Testis (tissue), 2 donors: ENCODE results near the gene RAB11A.

ENCODE experiments used
- CTCF ChIP-seq, 3 experiments: fragments of 450-650 bp in 2 of 3; fragments of 200-600 bp in 1 of 3; sonication (generic) in 1 of 3; IDR thresholded peaks; one replicate each; pipeline ENCODE4 v1.5.1; 2016 to 2019; ENCODE audit warnings: antibody characterized with exemption in 3 of 3, mild to moderate bottlenecking in 2 of 3, moderate library complexity in 1 of 3
- POLR2A ChIP-seq: fragments of 450-650 bp; IDR thresholded peaks from one replicate; pipeline ENCODE4 v1.6.1; 2017; ENCODE audit warnings: antibody characterized with exemption, mild to moderate bottlenecking, moderate library complexity

- TF ChIP-seq CTCF (IDR thresholded peaks at IDR 0.05): no peak
- TF ChIP-seq POLR2A: no peak
These were observed 1.7 kb downstream of the RAB11A start for GRCh38 chr15:65870889-65871533.
